Measurements from ENCODE around the gene C1orf21.

Gene C1orf21

DNA sequence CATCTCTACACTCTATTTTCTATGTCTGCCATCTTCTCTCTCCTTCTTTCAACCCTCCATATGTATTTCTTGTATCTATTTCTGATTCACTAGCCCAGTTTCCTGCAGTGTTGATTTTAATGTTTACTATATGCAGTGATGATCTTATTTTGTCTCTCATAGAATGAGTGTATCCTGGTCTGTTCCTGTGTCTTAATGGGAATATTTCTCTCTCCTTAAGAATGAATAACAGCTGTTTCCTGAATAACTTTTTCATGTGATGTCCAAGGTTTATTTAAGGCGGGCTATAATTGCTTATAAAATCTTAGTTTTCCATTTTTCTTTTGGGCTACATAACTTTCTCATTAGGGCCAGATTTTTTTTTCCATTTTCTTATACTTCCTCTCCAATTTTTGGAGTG, 144.5 kb downstream of the C1orf21 start:
- no peak for DNase-seq
- Mint-ChIP-seq H3K4me3 (no peak overlapping the region), H3K36me3 (no peaks in the 10 kb centered on the region), H3K9me3 (peaks cover 4 to 8% of the 10 kb centered on the region in 2 donors), H3K27ac (no peak overlapping the region), H3K27me3 (no peaks in the 10 kb centered on the region), H3K4me1 (peaks cover 7 to 20% of the 10 kb centered on the region in 2 donors)
- ATAC-seq (replicated peaks) = no peak

DNA sequence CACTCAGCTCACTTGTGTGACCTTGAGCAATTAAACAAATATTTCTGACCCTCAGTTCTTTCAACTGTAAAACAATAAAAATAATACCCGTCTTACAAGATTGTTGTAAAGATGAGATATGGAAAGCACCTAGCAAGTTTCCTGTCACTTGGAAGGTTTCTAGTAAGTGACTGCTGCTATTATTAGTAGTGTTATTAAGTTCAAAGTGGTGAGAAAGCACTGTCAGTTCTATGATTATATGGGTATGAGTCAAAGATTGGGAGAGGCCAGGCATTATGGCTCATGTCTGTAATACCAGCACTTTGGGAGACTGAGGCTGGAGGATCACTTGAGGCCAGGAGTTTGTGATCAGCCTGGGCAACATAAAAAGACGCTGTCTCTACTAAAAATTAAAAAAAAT, 145.4 kb downstream of the C1orf21 start:
- Mint-ChIP-seq H3K27me3 (no peaks in the 10 kb centered on the region), H3K36me3 (no peaks in the 10 kb centered on the region), H3K9me3 (peaks cover 5 to 11% of the 10 kb centered on the region in 2 donors), H3K4me3 (no peak overlapping the region), H3K4me1 (peaks cover 7 to 20% of the 10 kb centered on the region in 2 donors), H3K27ac (no peak overlapping the region)
- no peak for DNase-seq
- peak; percentile 14 to 44 for ATAC-seq (replicated peaks)

DNA sequence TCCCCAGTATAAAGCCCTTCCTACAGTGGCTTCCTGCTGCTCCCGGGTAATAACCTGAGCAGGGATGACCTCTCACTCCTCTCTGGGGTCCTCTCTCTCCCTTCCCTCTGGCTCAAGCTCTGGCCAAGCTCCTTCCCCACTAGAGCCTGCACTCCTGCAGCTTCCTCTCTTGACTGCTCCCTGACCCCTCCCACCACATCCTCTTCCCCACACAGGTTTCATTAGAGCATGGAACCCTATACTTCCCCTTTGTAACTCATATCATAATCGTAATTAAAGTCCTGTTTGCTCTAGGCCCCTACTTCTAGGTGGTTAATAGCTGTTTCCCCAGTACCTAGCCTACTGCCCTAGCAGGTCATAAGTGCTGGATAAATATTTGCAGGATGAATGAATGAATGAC, 146.2 kb downstream of the C1orf21 start:
- Mint-ChIP-seq H3K36me3 (no peaks in the 10 kb centered on the region), H3K4me3 (no peak overlapping the region), H3K4me1 (peaks cover 7 to 20% of the 10 kb centered on the region in 2 donors), H3K27ac (no peak overlapping the region), H3K9me3 (peaks cover 5 to 11% of the 10 kb centered on the region in 2 donors), H3K27me3 (no peaks in the 10 kb centered on the region)
- ATAC-seq (replicated peaks) (peak; percentile 97 to 98), DNase-seq (no peak)

DNA sequence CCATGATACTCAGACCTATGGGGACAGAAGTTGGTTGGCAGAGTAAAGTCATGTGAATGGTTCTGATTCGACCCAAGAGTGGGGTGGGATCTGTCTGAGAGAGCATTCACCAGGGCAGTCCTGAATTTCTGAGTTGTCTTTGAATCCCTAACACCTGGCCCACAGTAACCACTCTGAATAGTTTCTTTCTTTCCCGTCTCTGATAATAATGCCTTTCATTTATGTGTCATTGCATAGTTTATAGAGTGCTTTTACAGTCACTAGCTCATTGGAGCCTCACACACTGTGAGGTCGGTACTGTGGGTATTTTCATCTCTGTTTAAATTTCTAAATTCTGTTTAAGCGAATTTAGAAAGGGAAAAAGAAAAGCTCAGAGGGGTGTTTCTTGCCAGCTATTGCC, 147.1 kb downstream of the C1orf21 start:
- H3K4me3 Mint-ChIP-seq = no peak overlapping the region
- no peak overlapping the region for H3K27ac Mint-ChIP-seq
- no peaks in the 10 kb centered on the region for H3K27me3 Mint-ChIP-seq

DNA sequence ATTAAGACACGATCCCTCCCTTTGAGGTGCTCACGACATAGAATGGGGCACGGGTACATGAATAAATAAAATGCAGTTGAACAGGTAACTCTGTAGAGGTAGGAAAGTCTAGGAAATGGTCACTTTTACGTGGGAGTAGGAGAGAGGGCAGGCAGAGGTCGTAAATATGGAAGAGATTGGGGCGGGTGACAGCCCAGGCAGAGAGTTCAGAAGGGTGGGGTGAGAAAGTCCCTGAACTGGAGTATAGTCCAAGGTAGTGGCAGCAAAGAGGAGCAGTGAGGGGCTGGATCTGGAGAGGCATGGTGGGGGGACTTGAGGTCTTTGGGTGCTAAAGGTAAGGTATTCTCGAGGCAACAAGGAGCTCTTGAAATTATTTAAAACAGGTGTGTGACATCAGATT, 147.9 kb downstream of the C1orf21 start:
- DNase-seq (no peak), ATAC-seq (replicated peaks) (no peak)
- H3K36me3 Mint-ChIP-seq = no peaks in the 10 kb centered on the region
- H3K4me3 Mint-ChIP-seq = no peak overlapping the region
- no peak overlapping the region for H3K27ac Mint-ChIP-seq
- peaks cover 7 to 20% of the 10 kb centered on the region in 2 donors for H3K4me1 Mint-ChIP-seq
- H3K27me3 Mint-ChIP-seq = no peaks in the 10 kb centered on the region
- H3K9me3 Mint-ChIP-seq = peaks cover 12 to 15% of the 10 kb centered on the region in 2 donors

More for the DNA sequence above, 147.1 kb downstream of the C1orf21 start:
- Mint-ChIP-seq H3K36me3 (no peaks in the 10 kb centered on the region), H3K4me1 (peaks cover 7 to 20% of the 10 kb centered on the region in 2 donors), H3K9me3 (peaks cover 7 to 12% of the 10 kb centered on the region in 2 donors)
- DNase-seq = no peak
- no peak for ATAC-seq (replicated peaks)

DNA sequence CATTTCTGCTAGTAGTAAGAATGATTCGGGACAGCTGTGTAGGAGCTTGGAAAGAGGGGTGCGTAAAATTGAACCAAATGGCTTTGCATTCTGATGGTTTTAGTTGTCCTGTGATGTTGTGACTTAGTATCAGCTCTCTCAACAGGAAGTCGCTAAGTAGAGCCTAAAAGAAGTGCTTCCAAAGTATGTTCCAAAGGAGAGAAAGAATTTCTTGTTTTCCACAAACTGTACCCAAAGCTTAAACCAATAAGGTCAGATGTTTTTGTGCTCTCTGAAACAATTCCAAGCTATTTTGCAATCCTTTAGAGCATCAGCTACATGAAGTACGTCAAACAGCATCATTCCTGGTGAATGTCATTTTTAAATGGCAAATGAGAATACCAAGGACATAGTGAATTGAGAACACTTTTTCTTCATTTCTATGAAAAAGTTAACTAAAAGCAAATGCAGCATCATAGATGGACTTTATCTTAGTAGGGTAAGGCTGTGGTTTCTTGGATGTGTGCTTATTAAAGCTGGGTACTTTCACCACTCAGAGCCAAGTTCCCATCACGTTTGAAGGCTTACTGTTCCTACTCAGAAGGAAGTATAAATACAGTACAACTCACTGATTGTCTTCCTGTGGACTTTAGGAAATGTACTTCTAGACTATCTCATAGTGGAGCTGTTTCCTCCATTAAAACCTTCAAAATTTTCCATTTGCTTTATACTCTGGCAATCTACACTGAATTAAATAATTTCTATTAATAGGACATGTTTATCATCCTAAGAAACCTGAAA, 148.6 kb downstream of the C1orf21 start:
- no peaks in the 10 kb centered on the region for H3K27me3 Mint-ChIP-seq
- DNase-seq (no peak), ATAC-seq (replicated peaks) (no peak)
- H3K9me3 Mint-ChIP-seq = peaks cover 12 to 15% of the 10 kb centered on the region in 2 donors
- peaks cover 7 to 20% of the 10 kb centered on the region in 2 donors for H3K4me1 Mint-ChIP-seq
- H3K4me3 Mint-ChIP-seq = no peak overlapping the region
- no peaks in the 10 kb centered on the region for H3K36me3 Mint-ChIP-seq
- no peak overlapping the region for H3K27ac Mint-ChIP-seq

DNA sequence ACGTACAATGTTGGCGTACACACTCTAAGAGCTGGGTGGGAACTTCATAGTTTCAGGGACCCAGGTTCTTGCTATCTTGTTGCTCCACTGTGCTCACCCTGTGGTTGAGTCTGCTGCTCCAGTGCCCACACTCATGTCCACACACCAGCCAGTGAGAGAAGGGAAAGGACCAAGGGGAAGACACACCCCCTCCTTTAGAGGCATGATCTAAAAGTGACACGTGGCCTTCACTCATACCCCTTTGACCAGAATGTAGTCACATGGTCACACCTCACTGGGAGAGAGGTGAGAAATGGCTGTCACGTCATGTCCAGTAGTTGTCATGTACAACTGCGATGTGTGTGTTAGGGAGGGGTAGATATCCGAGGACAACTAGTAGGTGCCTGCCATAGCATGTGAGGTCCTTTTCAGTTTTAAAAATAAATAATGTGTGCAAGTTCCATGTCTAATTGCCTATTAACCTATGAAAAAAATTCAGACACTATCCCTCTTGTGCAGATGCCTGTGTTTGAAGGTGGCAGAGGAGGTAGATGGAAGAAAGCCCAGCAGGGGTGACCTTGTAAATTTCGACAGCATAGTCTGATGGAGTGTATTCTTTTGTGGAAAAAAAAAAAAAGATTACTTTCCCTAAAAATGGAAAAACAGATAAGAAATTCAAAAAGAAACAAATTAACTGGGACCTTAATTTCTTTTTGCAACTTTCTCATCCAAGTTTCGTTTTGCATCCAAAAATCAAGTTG, 149.6 kb downstream of the C1orf21 start:
- ATAC-seq (replicated peaks) (no peak), DNase-seq (no peak)
- Mint-ChIP-seq H3K9me3 (peaks cover 12 to 15% of the 10 kb centered on the region in 2 donors), H3K4me1 (peaks cover 7 to 20% of the 10 kb centered on the region in 2 donors), H3K4me3 (no peak overlapping the region), H3K36me3 (no peaks in the 10 kb centered on the region), H3K27me3 (no peaks in the 10 kb centered on the region), H3K27ac (no peak overlapping the region)

DNA sequence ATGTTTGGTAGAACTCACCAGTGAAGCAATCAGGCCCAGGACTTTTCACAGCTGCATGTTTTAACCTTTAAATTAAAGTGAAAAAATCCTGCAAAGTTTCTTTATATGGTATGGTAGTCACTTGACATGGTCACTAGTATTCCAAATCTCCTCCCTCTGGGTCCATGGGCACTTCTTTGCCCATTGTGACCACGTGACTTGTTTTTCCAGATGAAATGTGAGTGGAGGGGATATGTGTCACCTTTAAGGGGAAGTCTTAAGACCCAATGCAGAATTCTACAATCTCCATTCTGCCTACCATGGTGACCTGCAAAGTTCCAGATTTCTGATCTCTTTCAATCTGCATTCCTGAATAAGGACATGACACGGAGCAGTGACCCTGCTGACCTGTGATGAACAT, 152.8 kb downstream of the C1orf21 start:
- peaks cover 10 to 12% of the 10 kb centered on the region in 2 donors for H3K9me3 Mint-ChIP-seq
- H3K27ac Mint-ChIP-seq = no peak overlapping the region
- DNase-seq = no peak
- no peaks in the 10 kb centered on the region for H3K36me3 Mint-ChIP-seq
- ATAC-seq (replicated peaks) = no peak
- H3K4me3 Mint-ChIP-seq = no peak overlapping the region
- no peaks in the 10 kb centered on the region for H3K27me3 Mint-ChIP-seq
- no peaks in the 10 kb centered on the region for H3K4me1 Mint-ChIP-seq

DNA sequence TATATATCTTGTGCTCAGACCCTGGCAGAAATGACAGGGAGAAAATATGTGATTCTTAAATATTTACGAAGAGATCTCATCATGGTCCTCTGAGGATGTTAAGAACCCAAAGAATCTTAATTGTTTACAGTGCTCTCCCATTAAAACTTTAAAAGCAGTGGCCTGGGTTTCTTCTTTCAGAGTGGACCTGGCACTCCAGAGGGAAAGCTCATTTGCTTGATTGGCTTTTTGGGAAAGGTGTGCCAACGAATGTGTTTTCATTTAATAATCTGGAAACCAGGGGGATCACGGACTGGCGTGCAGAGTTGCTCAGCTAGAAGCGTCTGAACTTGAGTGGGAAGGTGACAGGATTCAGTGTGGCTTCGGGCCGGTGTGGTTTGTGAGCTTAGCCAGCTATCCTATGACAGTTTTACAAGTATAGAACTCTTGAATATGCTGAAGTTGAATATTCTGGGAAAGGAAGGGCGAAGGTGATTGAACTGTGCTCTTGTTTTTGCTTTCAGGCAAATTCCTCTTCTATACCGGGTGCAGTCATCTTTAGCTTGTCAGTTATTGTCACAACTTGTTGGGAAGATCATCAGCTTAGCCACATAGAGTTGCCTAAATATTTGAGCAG, 154.8 kb downstream of the C1orf21 start:
- H3K9me3 Mint-ChIP-seq = peaks cover 6 to 7% of the 10 kb centered on the region in 2 donors
- H3K4me3 Mint-ChIP-seq = no peak overlapping the region
- H3K27ac Mint-ChIP-seq = no peak overlapping the region
- DNase-seq (no peak), ATAC-seq (replicated peaks) (no peak)
- no peaks in the 10 kb centered on the region for H3K36me3 Mint-ChIP-seq
- no peaks in the 10 kb centered on the region for H3K4me1 Mint-ChIP-seq
- H3K27me3 Mint-ChIP-seq = no peaks in the 10 kb centered on the region

DNA sequence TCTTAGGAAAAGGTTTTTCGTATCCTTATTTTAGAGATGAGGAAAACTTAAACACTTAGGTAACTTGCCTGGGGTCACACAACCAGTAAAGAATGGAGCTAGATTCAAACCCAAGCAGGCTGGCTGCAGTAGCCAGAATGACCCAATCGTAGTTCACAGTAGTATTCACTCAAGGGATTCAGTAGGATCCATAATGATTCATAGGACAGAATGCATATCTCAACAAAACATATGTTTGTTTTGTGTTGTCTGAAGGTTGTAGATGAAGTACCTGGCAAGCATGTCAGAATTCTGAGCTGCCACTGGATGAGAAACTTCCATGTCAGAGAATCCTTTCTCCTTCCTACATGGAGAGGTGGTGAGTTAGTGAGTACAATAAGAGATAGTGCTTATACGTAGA, 155.5 kb downstream of the C1orf21 start:
- ATAC-seq (replicated peaks) (no peak), DNase-seq (no peak)
- no peak overlapping the region for H3K27ac Mint-ChIP-seq
- no peaks in the 10 kb centered on the region for H3K36me3 Mint-ChIP-seq
- no peaks in the 10 kb centered on the region for H3K4me1 Mint-ChIP-seq
- H3K27me3 Mint-ChIP-seq = no peaks in the 10 kb centered on the region
- peaks cover 4 to 7% of the 10 kb centered on the region in 2 donors for H3K9me3 Mint-ChIP-seq
- H3K4me3 Mint-ChIP-seq = no peak overlapping the region

DNA sequence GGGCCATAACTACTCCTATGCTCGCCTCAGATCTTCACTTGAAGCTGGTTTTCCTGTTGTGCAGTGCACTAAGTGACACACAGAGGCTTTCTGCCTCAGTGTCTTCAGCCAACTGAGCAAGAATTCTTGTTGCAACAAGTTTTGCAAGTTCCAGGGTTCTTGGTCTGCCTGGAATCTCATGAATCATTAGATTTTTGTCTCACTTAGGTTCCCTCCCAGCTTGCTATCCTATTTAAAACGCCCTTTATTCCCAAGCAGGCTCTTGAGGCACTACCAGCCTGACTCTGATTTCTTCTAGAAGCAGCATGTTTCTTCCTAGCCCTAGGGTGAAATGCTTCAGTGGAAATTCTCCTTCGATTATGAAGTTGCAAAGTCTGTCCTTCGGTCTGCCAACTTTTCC, 158.8 kb downstream of the C1orf21 start:
- Mint-ChIP-seq H3K4me3 (no peak overlapping the region), H3K36me3 (no peaks in the 10 kb centered on the region), H3K9me3 (no peaks in the 10 kb centered on the region), H3K27me3 (no peaks in the 10 kb centered on the region), H3K27ac (no peak overlapping the region), H3K4me1 (peaks cover 0 to 9% of the 10 kb centered on the region in 2 donors)
- DNase-seq (no peak), ATAC-seq (replicated peaks) (no peak)

DNA sequence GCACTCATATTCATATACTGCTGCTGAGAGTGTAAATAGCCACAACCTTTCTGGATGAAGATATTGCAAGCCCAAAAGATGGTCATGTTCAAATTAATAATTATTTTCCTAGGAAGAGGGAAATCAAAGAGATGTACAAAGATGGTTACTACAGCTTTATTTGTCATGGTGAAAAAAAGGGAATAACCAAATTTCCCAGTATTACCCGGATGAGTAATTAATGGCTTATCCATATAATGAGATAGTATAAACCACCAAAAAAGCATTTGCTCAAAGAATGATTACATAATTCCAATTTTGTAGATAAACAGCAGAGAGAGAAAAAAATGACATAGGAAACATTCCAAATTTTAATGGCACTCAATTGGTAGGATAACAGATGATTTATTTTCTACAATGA, 165.6 kb downstream of the C1orf21 start:
- H3K4me3 Mint-ChIP-seq = no peak overlapping the region
- H3K27ac Mint-ChIP-seq = no peak overlapping the region
- peaks cover 0 to 5% of the 10 kb centered on the region in 2 donors for H3K27me3 Mint-ChIP-seq
- no peak for DNase-seq
- peaks cover 0 to 9% of the 10 kb centered on the region in 2 donors for H3K4me1 Mint-ChIP-seq
- no peak for ATAC-seq (replicated peaks)
- no peaks in the 10 kb centered on the region for H3K9me3 Mint-ChIP-seq
- H3K36me3 Mint-ChIP-seq = no peaks in the 10 kb centered on the region

DNA sequence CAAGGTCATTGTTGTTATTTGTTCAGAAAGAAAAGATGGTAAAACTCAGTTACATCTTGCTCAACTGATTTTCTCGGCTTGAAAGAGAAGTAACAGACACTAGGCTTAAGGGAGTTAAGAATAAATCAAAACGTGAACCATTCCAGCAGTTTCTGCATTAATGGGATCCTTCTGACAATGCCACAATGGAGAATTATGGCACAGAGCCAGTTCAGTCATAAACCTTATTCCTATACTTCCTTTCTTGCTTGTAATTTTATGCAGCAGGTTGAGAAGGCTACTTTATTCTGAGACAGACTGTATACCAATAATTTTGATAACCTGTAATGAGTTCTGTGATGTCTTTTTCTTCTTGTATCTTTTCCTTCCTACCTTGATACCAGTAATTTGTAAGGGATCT, 167.0 kb downstream of the C1orf21 start:
- Mint-ChIP-seq H3K36me3 (no peaks in the 10 kb centered on the region), H3K27me3 (peaks cover 0 to 5% of the 10 kb centered on the region in 2 donors), H3K4me3 (no peak overlapping the region), H3K27ac (no peak overlapping the region), H3K9me3 (no peaks in the 10 kb centered on the region), H3K4me1 (no peaks in the 10 kb centered on the region)
- DNase-seq = no peak
- no peak for ATAC-seq (replicated peaks)

DNA sequence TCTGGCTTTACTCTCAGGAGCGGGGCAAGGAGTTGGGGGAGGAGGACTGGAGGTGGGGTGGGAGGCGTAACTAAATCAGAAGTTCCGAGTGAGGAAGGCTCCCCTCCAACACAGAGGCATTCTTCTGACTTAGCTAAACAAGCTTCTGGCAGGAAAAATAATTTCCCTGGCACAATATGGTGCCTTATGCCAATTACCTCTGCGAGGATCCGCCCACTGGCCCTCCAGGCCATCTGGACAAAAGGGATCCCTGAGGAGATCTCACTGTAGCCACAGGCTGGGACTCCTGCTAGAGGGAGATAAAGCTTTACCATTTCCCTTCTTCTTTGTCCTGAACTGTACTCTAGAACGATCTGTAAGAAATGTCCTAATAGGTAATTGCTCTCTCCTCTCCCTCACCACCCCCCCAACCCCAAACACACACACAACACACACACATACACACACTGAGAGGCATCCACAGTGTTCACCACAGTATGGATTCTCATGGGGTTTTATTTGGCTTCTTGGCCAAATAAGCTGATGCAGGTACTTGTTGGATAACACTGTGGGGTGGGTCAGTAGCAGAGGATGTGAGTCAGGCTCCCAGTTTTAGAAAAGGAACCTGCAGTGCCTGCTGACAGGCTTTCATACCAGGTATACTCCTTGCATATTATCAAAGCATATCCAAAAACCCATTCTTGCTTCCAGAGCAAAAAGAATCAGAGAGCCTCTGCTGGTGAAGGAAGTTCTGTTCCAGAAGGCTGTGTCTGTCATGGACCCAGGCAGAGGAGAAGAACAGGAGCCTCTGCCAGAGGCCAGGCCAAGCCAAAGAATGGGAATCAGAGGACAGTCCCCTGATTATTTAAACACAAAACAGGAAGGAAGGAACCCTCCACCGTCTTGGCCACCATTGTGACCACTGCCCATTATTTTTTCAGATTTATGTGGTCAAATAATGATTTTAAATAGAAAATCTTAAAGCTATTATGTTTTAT, 169.1 kb downstream of the C1orf21 start:
- Mint-ChIP-seq H3K4me3 (no peak overlapping the region), H3K36me3 (no peaks in the 10 kb centered on the region), H3K27me3 (peaks cover 0 to 5% of the 10 kb centered on the region in 2 donors), H3K27ac (no peak overlapping the region), H3K9me3 (peaks cover 0 to 1% of the 10 kb centered on the region in 2 donors), H3K4me1 (peaks cover 0 to 3% of the 10 kb centered on the region in 2 donors)
- DNase-seq (no peak), ATAC-seq (replicated peaks) (no peak)
